COLO668 (cell line): Measurements from ENCODE around the gene PIN4.
"Not testable (repeated sequence)": the region's sequence is repeated elsewhere in the genome, so short reads cannot be mapped to it uniquely, and the experiment has no call there.

Experiments used
- DNase-seq: peaks from one replicate; lab custom pipeline; 2025; ENCODE audit not compliant: unreplicated experiment; lab: John Stamatoyannopoulos, UW

PIN4 gene

DNA sequence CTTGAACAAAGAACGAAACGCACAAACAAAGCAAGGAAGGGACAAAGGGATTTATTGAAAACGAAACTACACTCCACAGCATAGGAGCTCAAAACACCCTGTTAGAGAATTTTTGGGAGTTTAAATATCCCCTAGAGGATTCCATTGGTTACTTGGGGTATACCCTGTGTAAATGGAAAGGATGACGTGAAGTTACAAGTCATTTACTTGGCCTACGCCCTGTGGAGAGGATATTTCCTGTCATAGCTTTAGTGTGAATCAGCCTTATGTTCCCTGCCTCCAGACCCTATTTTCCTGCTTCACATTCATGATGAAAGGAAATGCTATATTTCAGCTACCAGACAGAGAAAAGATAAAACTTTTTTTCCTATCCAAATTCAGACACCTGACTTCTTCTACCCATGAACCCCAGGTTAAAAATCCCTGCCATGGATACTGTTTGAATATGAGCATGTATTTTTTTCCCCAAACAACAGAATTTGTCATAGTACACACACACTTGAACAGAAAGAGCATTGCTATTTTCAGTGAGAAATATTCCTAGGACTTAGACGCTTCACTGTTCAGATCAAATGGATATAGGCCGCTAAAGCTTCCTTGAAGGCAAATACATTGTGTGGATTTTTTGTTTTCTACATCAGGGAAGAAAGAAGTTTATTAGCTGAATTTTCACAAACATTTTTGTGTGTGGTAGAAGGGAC is 20.4 kb downstream of the PIN4 start:
- DNase-seq, result no peak

DNA sequence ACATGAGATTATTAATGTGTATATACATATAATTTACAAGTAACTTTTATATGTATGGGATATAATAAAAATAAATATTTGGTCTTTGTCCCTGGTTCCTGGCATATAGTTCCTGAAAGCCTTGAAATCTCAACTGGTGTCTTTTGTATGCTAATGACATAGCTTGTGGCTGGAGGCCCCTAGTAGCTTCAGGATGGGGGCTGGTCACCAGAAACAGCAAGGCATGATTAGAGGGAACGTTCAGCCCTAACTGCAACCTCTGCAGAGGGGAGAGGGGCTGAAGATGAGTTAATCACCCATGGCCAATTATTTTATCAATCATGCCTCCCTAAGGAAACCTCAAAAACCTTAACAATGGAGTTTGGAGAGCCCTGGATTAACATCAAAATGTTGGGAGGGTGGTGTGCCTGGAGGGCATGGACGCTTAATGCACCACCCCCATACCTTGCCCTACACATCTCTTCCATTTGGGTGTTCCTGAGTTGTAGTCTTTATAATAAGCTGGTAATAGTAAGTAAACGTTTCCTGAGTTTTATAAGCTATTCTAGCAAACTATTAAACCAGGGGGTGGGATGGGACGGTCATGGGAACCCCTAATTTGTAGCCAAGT is 21.3 kb downstream of the PIN4 start:
- no peak for DNase-seq

DNA sequence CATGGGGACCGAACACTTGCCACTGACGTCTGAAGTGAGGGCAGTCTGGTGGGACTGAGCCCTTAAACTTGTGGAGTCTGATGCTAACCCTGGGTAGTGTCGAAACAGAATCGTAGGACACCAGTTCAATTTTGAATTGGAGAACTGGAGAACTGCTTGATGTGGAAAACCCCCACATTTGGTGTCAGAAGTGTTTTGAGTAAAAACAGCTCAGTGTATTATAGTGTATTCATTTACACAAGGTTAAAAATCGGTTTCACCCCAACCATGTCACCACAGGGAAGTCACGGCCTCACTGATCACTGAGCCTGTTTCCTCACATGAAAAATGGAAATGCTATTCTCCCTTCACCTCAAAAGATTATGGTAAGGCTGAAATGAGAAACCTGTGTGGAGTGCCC is 21.9 kb downstream of the PIN4 start:
- no peak for DNase-seq

DNA sequence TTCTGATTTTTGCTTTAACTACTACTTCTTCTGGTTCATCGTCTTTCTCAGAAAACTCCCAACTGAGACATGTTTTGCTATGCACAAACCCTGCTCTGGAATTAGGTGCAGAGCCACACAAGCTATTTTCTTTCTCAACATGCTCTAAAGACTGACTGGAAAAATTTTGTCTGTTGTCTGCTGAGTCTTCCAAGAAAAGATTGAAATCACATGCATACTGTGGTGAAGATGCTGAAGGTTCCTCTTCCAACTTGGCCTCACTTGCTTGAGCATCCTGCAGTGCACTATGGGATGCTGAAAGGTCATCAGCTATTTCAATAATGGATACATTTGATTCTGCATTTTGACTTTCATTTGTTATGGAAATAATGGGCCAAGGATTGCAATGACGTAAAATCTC is 24.1 kb downstream of the PIN4 start:
- DNase-seq, result no peak

DNA sequence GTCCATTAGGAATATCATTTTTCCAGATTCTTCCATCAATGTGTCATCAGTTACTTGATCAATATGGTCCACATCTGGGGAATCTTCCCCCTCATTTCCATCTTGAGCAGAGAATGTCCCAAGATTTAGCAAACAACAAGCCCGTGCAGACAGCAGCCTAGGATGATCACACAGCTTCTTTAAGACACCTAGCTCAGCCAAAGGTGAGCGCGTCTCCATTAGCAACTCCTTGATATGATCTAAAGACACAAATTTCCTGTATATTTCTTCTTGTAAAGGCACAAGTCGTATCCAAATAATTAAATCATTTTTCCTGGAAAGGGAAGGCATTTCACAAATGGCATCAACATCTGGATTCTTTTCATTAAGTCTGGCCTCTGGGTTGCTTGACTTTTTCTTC is 25.8 kb downstream of the PIN4 start:
- DNase-seq, result no peak

DNA sequence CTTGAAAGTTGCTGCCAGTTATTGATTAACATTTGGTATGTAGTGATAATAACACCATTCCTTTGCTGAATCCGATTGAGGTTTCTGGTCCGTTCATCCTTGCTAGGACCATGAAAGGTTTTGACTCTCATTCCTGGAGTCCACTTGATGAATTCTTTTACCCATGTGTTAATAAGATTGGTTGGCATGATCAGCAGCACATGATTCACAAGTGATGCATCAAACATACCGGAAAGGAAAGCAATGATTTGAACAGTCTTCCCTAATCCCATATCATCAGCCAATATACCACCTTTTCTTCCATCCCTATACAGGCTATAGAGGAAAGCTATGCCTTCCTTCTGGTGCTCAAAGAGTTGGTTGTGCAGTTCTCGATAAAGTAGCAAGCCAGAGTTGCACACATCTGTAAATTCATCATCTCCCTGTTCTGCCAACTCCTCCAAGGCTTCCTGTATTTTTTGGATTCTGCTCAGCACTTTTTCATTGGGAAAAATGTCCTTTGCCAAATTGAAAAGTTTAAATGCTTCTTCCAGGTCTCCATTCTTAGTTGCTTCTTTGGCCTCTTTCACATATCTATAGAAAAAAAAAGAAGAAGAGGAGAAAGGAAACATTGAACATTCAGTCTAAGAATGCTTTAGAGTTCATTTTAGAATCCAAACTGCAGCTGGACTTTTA is 26.7 kb downstream of the PIN4 start:
- no peak for DNase-seq

DNA sequence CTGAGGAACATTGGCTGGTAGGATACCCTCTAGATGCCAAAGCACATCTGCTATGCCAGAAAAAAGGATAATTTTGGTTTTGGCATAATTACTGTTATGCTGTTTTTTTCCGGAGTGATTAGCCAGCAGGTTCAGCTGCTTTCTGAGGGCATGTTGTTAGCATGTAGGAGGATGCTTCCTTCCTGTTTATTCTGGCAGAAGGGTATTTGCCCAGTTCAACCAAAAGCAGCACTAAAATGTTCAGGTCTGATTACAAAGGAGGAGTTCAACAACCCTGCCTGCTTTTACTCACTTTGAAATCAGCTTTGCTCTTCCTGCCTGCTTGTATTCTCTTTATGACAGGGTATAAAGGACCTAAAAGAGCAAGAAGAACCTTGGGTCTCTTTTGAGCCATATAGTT is 35.4 kb downstream of the PIN4 start:
- DNase-seq, result no peak

DNA sequence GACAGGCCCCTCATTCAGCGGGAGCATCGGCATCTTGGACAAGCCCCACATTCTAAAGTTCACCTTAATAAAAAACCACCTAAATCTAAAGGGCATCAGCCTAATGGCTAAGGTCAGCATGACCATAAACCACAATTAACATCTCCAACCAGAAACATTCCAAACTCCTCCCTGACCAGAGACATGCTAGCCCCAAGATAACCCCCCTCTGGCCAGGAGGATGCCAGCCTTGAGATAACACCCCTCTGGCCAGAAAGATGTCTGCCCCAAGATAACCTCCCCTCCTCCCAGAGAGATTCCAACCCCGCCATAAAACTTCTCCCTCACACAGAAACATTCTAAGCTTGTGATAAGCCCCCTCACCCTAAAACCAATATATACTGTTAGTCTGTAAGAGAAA is 38.8 kb downstream of the PIN4 start:
- DNase-seq, result not testable (repeated sequence)

DNA sequence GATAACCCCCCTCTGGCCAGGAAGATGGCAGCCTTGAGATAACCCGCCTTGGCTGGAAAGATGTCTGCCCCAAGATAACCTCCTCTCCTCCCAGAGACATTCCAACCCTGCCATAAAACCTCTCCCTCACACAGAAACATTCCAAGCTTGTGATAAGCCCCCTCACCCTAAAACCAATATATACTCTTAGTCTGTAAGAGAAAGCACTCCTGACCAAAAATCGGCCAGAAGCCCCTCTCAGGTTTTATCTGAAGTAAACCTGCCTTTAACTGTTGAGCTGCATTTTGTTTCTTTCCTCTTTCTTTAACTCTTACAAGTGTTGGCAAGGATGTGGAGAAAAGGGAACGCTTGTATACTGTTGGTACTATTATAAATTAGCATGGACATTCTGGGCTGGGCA is 48.7 kb downstream of the PIN4 start:
- no peak for DNase-seq

DNA sequence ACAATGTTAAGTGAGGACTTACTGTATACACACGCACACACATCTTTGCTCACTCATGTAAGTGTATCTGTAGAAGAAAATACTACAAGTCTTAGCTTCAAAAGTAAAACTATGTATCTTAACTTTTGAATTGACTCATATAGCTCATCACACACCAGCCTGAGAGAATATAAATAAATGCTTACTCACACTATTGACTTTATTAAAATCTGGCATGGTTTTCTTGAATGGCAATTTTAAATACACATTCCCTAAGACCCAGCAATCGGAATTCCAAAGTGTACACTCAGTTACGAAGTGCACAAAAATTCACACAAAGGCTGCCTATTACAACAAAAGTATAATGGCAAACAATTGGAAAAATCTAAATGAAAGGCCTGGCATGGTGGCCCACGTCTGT is 55.3 kb downstream of the PIN4 start:
- no peak for DNase-seq

DNA sequence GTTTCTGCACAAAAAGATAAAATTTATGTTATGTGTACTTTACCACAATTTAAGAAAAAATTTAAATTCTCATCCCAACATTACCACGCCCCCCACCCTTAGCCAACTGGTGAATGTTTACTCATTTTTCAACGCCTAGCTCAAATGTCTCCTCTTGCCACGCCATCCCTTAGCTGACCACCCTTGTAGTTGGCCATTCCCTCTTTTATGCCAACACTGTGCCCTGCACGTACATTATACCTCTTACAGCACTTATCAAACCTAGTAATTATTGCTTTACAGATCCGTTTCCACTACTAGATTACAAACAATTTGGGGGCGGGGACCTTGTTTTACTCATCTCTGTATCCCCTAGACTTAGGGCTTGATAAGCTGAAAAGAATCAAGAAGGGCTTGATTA is 56.6 kb downstream of the PIN4 start:
- DNase-seq, result no peak

DNA sequence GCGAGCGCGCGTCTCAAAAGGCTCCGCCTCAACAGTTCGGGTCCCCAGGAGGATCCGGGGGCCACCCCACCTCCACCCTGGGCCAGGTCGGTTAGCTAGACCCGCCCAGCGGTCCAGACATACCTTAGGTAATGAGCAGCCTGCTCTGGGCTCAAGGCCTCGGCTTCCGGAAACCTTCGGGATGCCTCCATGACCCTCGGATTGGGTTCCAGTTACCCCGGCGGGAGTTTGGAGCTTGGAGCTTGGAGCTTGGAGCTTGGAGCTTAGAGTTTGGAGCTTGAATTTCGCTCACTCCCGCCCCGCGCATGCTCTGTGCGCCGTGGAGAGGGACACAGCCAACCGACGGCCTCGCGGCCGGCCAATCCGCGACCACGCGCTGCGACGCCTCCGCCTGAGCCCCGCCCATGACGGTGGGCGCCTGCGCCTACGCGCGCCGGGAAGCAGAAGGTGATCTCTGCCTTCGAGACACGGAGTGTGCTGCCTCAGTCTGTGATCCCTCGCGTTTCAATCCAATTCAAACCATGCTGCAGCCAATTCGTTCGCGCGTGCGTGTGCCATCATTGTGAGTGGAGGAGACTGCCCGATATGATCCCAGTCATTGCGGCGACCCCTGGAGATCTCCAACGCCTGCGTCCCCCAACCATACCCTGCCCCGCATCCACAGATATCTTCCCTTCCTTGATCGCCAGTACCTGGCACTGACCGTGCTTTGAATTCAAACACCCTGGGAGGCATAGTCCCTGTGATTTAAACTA is 57.3 kb downstream of the PIN4 start, which contains the start of gene ERCC6L:
ERCC6L (minus strand) TSS at position 307 of the 755 bp plus-strand sequence; CDS start at position 191, 116 bp downstream.
- peak; percentile 91 for DNase-seq

DNA sequence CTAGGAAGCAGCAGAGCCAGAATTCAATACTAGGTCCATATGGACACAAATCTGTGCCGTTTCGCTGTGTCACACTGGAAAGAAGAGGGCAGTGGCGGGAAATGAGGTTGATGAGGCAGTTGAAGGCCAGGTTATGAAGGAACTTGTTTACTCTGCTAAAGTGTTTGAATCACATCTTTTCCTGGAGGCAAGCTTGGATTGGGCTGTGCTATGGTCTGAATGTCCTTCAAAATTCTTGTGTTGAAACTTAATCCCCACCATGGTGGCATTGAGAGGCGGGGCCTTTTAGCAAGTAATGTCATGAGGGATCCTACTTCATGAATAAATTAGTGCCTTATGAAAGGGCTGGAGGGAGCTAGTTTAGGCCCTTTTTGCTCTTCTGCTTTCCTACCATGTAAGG is 59.4 kb downstream of the PIN4 start:
- DNase-seq, result no peak

DNA sequence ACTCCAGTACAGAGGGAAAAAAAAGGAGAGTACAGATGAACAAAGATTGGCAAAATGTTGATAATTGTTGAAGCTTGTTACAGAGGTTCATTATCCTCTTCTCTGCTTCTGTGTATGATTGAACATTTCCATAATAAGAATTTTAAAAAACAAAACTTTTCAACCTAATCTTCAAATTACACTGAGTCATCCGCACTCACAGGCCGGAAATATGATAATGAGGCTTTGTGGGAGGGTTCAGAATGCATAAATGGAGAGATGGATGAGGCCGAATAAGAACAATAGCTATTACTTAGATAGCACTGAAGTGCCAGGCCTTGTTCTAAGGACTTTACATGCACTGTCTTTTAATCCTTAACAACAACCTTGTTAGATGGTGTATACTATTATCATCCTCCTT is 61.9 kb downstream of the PIN4 start:
- no peak for DNase-seq

DNA sequence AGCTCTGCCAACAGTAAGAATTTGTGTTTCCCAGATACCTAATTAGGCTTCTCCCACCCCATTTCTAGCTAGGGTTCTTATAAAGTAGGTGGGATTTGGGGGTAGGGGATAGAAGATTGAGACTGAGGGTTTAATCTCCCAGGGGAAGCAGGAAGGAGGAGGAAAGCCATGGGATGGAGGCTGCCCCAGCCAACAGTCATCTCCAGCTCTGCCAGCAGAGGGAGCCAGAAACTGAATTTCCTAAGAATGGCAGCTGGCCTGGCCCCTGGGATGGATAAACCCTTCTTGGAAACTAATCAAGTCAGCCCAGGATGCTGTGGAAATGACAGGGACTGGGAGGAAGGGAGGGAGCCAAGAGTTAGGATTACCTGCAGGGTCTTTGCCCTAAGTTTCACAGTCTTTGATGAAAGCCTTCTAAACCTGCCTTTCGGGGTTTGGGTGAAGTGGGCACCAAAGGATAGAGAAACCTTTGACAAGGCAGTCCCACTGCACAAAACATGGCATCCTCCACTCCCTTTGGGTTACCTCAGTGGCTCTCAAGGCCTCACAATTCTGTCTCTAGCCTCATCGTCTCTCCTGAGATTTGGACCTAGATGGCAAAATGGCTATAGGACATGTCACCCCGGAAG is 64.0 kb downstream of the PIN4 start:
- DNase-seq, result peak; percentile 60

DNA sequence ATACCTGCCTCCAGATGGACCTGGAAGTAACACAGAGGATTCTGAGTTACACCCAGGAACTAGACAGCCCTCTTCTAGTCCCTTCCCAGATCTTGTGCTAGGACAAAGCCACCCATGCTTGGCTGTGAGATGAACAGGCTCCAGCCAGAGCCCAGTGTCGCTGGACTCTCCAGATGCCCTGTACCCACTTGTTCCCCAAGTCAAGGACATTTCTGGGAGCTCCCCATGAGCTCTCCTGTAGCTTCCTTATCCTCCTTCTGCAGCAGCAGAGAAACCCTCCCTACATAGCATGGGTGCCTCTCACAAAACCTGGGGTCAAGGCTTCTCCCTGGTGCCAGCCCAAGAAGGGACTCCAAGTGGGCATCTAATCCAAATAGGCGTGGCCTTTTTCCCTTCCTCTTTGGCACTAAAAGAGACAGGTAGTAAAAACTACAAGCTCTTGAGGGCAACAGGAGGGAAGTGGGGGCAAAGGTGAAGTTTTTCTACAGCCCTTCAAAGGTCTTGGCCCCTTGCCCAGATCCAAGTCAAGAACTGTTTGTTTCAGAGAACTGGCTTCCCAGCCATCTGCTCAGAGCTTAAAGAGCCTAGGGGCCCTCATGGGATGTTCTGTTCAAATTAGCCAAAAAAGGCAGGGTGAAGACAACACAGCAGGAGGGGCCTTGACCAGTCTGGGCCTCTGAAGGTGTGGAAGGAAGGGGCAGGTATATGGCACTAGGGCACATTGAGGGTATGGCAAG is 65.8 kb downstream of the PIN4 start:
- DNase-seq, result peak; percentile 35
